ENCODE data around the gene SOCS6.
"Not testable (repeated sequence)": the region's sequence is repeated elsewhere in the genome, so short reads cannot be mapped to it uniquely, and the experiment has no call there.

SOCS6 gene

GRCh38 chr18:70354771-70355170 is 65.9 kb downstream of the SOCS6 start:
- in situ Hi-C loops (cut with HindIII; ENCODE audit: low sequenced_read_pairs): no loop called here

- in situ Hi-C loops (cut with HindIII; ENCODE audit: low sequenced_read_pairs): no loop called here
Observed at GRCh38 chr18:70355620-70356385, 67.0 kb downstream of the SOCS6 start.

GRCh38 chr18:70358105-70358406 is 69.2 kb downstream of the SOCS6 start:
- in situ Hi-C loops (cut with HindIII; ENCODE audit: low sequenced_read_pairs): not testable (repeated sequence)

GRCh38 chr18:70359071-70359470 is 70.2 kb downstream of the SOCS6 start:
- in situ Hi-C loops (cut with HindIII; ENCODE audit: low sequenced_read_pairs): no loop called here

GRCh38 chr18:70362258-70362657 is 73.4 kb downstream of the SOCS6 start:
- in situ Hi-C loops (cut with HindIII; ENCODE audit: low sequenced_read_pairs): no loop called here

GRCh38 chr18:70363861-70364260 is 75.0 kb downstream of the SOCS6 start:
- in situ Hi-C loops (cut with HindIII; ENCODE audit: low sequenced_read_pairs): no loop called here

GRCh38 chr18:70365361-70365760 is 76.5 kb downstream of the SOCS6 start:
- in situ Hi-C loops (cut with HindIII; ENCODE audit: low sequenced_read_pairs): no loop called here

GRCh38 chr18:70366174-70366573 is 77.3 kb downstream of the SOCS6 start:
- in situ Hi-C loops (cut with HindIII; ENCODE audit: low sequenced_read_pairs): no loop called here

GRCh38 chr18:70366670-70367069 is 77.8 kb downstream of the SOCS6 start:
- in situ Hi-C loops (cut with HindIII; ENCODE audit: low sequenced_read_pairs): no loop called here

- in situ Hi-C loops (cut with HindIII; ENCODE audit: low sequenced_read_pairs): not testable (repeated sequence)
Observed at GRCh38 chr18:70367344-70367743, 78.5 kb downstream of the SOCS6 start.

GRCh38 chr18:70368903-70369302 is 80.1 kb downstream of the SOCS6 start:
- in situ Hi-C loops (cut with HindIII; ENCODE audit: low sequenced_read_pairs): no loop called here

GRCh38 chr18:70370762-70371733 is 82.2 kb downstream of the SOCS6 start:
- in situ Hi-C loops (cut with HindIII; ENCODE audit: low sequenced_read_pairs): no loop called here

- in situ Hi-C loops (cut with HindIII; ENCODE audit: low sequenced_read_pairs): no loop called here
Observed at GRCh38 chr18:70371908-70372307, 83.1 kb downstream of the SOCS6 start.

- in situ Hi-C loops (cut with HindIII; ENCODE audit: low sequenced_read_pairs): no loop called here
Observed at GRCh38 chr18:70372450-70373041, 83.7 kb downstream of the SOCS6 start.

- in situ Hi-C loops (cut with HindIII; ENCODE audit: low sequenced_read_pairs): no loop called here
Observed at GRCh38 chr18:70373042-70373519, 84.2 kb downstream of the SOCS6 start.

GRCh38 chr18:70374154-70374553 is 85.3 kb downstream of the SOCS6 start:
- in situ Hi-C loops (cut with HindIII; ENCODE audit: low sequenced_read_pairs): no loop called here

GRCh38 chr18:70376137-70376913 is 87.5 kb downstream of the SOCS6 start:
- in situ Hi-C loops (cut with HindIII; ENCODE audit: low sequenced_read_pairs): no loop called here

GRCh38 chr18:70376914-70377258 is 88.0 kb downstream of the SOCS6 start:
- in situ Hi-C loops (cut with HindIII; ENCODE audit: low sequenced_read_pairs): no loop called here

- in situ Hi-C loops (cut with HindIII; ENCODE audit: low sequenced_read_pairs): no loop called here
Observed at GRCh38 chr18:70377317-70377799, 88.5 kb downstream of the SOCS6 start.

GRCh38 chr18:70377857-70378701 is 89.2 kb downstream of the SOCS6 start:
- in situ Hi-C loops (cut with HindIII; ENCODE audit: low sequenced_read_pairs): no loop called here

Data from DLD1 (cell line).